HEK293 (cell line): Measurements from ENCODE around the gene INO80B.

ENCODE experiments used
- CTCF ChIA-PET: fragments of 350-600 bp; formaldehyde crosslinking; extraction: SDS; loops from one replicate; lab custom pipeline; 2021; ENCODE audit warnings: antibody characterized with exemption; lab: Yijun Ruan, JAX
- POLR2A ChIA-PET: fragments of 300-600 bp; formaldehyde crosslinking; extraction: SDS; loops from one replicate; lab custom pipeline; 2020; ENCODE audit warnings: antibody characterized with exemption, inconsistent platforms; lab: Yijun Ruan, JAX
- H3K27ac ChIP-seq: fragments of 200-500 bp; sonication (Bioruptor generic); 2 replicates; pipeline ENCODE4 v1.5.1; 2014; ENCODE audit warnings: low read depth, low read length, control low read depth, inconsistent platforms; ENCODE audit errors: extremely low read depth
- H3K36me3 ChIP-seq, 2 experiments: fragments of 200-500 bp in 1 of 2; sonication (Bioruptor generic) in 1 of 2; 1 replicate in 1 of 2; 2 replicates in 1 of 2; pipeline ENCODE4 v1.5.1; 2014 to 2017; ENCODE audit warnings: inconsistent platforms in 2 of 2, low read length in 2 of 2; ENCODE audit not compliant: control insufficient read depth in 2 of 2, insufficient read depth in 1 of 2
- H3K4me1 ChIP-seq: fragments of 200-500 bp; sonication (Bioruptor generic); 2 replicates; pipeline ENCODE4 v1.5.1; 2014; ENCODE audit warnings: mild to moderate bottlenecking, low read length, inconsistent platforms; ENCODE audit not compliant: control insufficient read depth, insufficient read depth
- H3K4me3 ChIP-seq: 2 replicates; pipeline ENCODE4 v1.5.1; 2011; ENCODE audit warnings: low read depth, mild to moderate bottlenecking, control low read depth, low read length, moderate library complexity
- H3K9me3 ChIP-seq: fragments of 200-500 bp; sonication (Bioruptor generic); 2 replicates; pipeline ENCODE4 v1.5.1; 2014; ENCODE audit warnings: low read depth, low read length, inconsistent platforms; ENCODE audit not compliant: control insufficient read depth, insufficient read depth
- KLF1 ChIP-seq: fragments of 450-650 bp; formaldehyde crosslinking; IDR thresholded peaks from 2 replicates; pipeline ENCODE4 v1.5.1; 2016; ENCODE audit warnings: missing biosample characterization, missing genetic modification characterization
- PRDM10 ChIP-seq: fragments of 450-650 bp; formaldehyde crosslinking; IDR thresholded peaks from 2 replicates; pipeline ENCODE4 v1.5.1; 2016; ENCODE audit warnings: missing biosample characterization, missing genetic modification characterization
- SP2 ChIP-seq: fragments of 450-650 bp; formaldehyde crosslinking; IDR thresholded peaks from 2 replicates; pipeline ENCODE4 v1.5.1; 2016; ENCODE audit warnings: missing biosample characterization, missing genetic modification characterization
- SP3 ChIP-seq: fragments of 450-650 bp; formaldehyde crosslinking; IDR thresholded peaks from 2 replicates; pipeline ENCODE4 v1.5.1; 2016; ENCODE audit warnings: missing biosample characterization, missing genetic modification characterization
- ZNF121 ChIP-seq: fragments of 450-650 bp; formaldehyde crosslinking; IDR thresholded peaks from 2 replicates; pipeline ENCODE4 v1.5.1; 2016; ENCODE audit warnings: missing biosample characterization, missing genetic modification characterization
- ZNF140 ChIP-seq: fragments of 450-650 bp; formaldehyde crosslinking; IDR thresholded peaks from 2 replicates; pipeline ENCODE4 v1.5.1; 2016; ENCODE audit warnings: missing biosample characterization, missing genetic modification characterization
- ZNF335 ChIP-seq: fragments of 450-650 bp; formaldehyde crosslinking; conservative IDR thresholded peaks from 2 replicates; pipeline ENCODE4 v1.5.1; 2016; ENCODE audit warnings: missing biosample characterization, missing genetic modification characterization
- ZNF610 ChIP-seq: fragments of 450-650 bp; formaldehyde crosslinking; IDR thresholded peaks from 2 replicates; pipeline ENCODE4 v1.5.1; 2016; ENCODE audit warnings: missing biosample characterization, missing genetic modification characterization, borderline replicate concordance
- ZSCAN30 ChIP-seq: fragments of 450-650 bp; IDR thresholded peaks from 2 replicates; pipeline ENCODE4 v1.5.1; 2018; ENCODE audit warnings: missing biosample characterization, mild to moderate bottlenecking, missing genetic modification characterization, moderate library complexity
- ZSCAN5A ChIP-seq: fragments of 450-650 bp; formaldehyde crosslinking; IDR thresholded peaks from 2 replicates; pipeline ENCODE4 v1.5.1; 2016; ENCODE audit warnings: missing biosample characterization, missing genetic modification characterization
- TF ChIP-seq, protein P1 (sequence below): fragments of 450-650 bp; formaldehyde crosslinking; IDR thresholded peaks from 2 replicates; pipeline ENCODE4 v1.5.1; 2017; ENCODE audit warnings: missing biosample characterization, missing genetic modification characterization
- TF ChIP-seq, protein P2 (sequence below): fragments of 450-650 bp; formaldehyde crosslinking; IDR thresholded peaks from 2 replicates; pipeline ENCODE4 v1.5.1; 2017; ENCODE audit warnings: missing biosample characterization, missing genetic modification characterization

The INO80B gene

GRCh38 chr2:74450570-74451190, 4.2 kb upstream of the INO80B start:
- Histone ChIP-seq H3K4me1 (no peaks in the 10 kb centered on the region), H3K4me3 (no peak overlapping the region)
- ChIA-PET CTCF (interaction anchor here (1.5 kb wide), 1 partner anchor 11 kb away, joined by 6 read pairs; no protein-coding TSS in a partner anchor), POLR2A (interaction anchor here (1.3 kb wide), 1 partner anchor 10 kb away, joined by 3 read pairs; no protein-coding TSS in a partner anchor)
- no peak for TF ChIP-seq ZNF610 (tag by site-specific recombination)
- peak; percentile 65 for TF ChIP-seq PRDM10 (tag by site-specific recombination)
- no peak for TF ChIP-seq ZNF121 (tag by site-specific recombination)
- no peak for TF ChIP-seq ZSCAN30
- TF ChIP-seq ZSCAN5A (tag by site-specific recombination), result no peak
- TF ChIP-seq, all 188 proteins: peak for 1
- Histone ChIP-seq H3K36me3 (no peaks in the 10 kb centered on the region), H3K9me3 (no peaks in the 10 kb centered on the region), H3K27ac (no peak overlapping the region)

- TF ChIP-seq, protein P1, sequence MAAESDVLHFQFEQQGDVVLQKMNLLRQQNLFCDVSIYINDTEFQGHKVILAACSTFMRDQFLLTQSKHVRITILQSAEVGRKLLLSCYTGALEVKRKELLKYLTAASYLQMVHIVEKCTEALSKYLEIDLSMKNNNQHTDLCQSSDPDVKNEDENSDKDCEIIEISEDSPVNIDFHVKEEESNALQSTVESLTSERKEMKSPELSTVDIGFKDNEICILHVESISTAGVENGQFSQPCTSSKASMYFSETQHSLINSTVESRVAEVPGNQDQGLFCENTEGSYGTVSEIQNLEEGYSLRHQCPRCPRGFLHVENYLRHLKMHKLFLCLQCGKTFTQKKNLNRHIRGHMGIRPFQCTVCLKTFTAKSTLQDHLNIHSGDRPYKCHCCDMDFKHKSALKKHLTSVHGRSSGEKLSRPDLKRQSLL (tag by site-specific recombination), result 0 out of 2 replicates have a peak, but pooled peaks have one; percentile 49
- TF ChIP-seq SP2 (tag by site-specific recombination), result peak; percentile 67
- no peak for TF ChIP-seq ZNF140
- peak; percentile 86 for TF ChIP-seq ZNF335 (tag by site-specific recombination)
- peak; percentile 47; the same call in 1 of the 2 replicates for TF ChIP-seq SP3 (tag by site-specific recombination)
- no peak for TF ChIP-seq KLF1
- TF ChIP-seq, protein P2, sequence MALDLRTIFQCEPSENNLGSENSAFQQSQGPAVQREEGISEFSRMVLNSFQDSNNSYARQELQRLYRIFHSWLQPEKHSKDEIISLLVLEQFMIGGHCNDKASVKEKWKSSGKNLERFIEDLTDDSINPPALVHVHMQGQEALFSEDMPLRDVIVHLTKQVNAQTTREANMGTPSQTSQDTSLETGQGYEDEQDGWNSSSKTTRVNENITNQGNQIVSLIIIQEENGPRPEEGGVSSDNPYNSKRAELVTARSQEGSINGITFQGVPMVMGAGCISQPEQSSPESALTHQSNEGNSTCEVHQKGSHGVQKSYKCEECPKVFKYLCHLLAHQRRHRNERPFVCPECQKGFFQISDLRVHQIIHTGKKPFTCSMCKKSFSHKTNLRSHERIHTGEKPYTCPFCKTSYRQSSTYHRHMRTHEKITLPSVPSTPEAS, result no peak
- CTCF ChIA-PET, result interaction anchor here (0.6 to 1.6 kb wide), 7 partner anchors 10 to 122 kb away, joined by 3 to 6 read pairs (median 4); partner anchors contain the start of genes CCDC142 and TTC31
- Histone ChIP-seq H3K9me3 (no peaks in the 10 kb centered on the region), H3K36me3 (peaks cover 0 to 23% of the 10 kb centered on the region in 2 experiments; a peak in 1 of 3 replicates), H3K4me1 (peaks cover 5% of the 10 kb centered on the region), H3K4me3 (peak overlapping the region; percentile 60), H3K27ac (peak overlapping the region; percentile 96)
- POLR2A ChIA-PET, result interaction anchor here (0.7 to 3.8 kb wide), 12 partner anchors 8 to 1223 kb away, joined by 3 to 37 read pairs (median 3); partner anchors contain the start of genes CCDC142, CCT7, MOGS and PCGF1
Observed at GRCh38 chr2:74457129-74457548, 2.3 kb downstream of the INO80B start.
